GM19395 (cell line): ENCODE results near the gene SPSB2.
"Not testable (repeated sequence)": the region's sequence is repeated elsewhere in the genome, so short reads cannot be mapped to it uniquely, and the experiment has no call there.

Experiments used
- ATAC-seq: cut with Tn5 transposase; IDR thresholded peaks from one replicate; pipeline ENCODE4 v1.9.1; 2021; ENCODE audit warnings: mild to moderate bottlenecking, moderate library complexity; ENCODE audit not compliant: unreplicated experiment

Gene SPSB2

DNA sequence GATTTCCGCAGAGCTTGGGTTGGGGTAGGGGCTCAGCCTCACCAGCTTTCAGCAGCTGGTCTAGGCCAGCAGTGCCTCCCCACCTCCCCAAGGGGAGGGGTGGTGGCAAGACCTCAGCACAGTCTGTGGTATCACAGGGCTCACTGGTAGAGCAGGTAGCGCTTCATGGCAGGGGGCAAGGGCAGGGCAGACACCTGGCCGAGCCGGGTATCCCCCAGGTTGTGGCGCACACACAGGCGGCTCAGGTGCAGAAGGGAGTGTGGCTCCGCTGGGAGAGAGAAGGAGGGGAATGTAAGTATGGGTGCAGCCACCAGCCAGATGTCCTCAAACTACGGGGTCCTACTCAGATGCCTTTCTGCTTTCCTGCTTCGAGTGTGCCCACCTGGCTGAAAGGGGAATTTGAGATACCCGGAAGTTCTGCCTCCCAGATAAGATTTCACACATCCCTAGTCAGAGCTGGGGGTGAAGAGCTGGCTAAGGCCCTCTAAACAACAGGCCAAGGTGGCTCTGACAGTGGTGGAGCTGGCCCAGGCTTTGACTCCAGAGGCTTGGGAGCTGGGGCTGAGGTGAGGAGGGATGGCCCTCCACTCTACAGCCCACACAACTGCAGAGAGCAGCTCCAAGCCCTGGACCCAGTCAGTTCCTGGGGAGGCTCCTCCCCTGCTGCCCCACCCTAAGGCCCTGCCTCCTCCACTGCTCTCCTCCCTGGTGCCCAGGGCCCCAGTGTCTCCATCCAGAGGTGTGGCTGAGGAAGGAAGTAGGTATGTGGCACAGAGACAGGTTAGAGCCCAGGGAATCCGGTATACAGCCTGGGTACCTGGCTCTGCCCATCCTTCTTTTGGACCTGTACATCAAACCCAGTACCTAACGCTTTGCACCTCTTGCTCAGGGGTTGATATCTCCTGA, 1.8 kb downstream of the SPSB2 start:
- no peak for ATAC-seq

DNA sequence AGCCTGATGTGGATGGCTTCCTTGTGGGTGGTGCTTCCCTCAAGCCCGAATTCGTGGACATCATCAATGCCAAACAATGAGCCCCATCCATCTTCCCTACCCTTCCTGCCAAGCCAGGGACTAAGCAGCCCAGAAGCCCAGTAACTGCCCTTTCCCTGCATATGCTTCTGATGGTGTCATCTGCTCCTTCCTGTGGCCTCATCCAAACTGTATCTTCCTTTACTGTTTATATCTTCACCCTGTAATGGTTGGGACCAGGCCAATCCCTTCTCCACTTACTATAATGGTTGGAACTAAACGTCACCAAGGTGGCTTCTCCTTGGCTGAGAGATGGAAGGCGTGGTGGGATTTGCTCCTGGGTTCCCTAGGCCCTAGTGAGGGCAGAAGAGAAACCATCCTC, 2.8 kb downstream of the SPSB2 start:
- not testable (repeated sequence) for ATAC-seq

DNA sequence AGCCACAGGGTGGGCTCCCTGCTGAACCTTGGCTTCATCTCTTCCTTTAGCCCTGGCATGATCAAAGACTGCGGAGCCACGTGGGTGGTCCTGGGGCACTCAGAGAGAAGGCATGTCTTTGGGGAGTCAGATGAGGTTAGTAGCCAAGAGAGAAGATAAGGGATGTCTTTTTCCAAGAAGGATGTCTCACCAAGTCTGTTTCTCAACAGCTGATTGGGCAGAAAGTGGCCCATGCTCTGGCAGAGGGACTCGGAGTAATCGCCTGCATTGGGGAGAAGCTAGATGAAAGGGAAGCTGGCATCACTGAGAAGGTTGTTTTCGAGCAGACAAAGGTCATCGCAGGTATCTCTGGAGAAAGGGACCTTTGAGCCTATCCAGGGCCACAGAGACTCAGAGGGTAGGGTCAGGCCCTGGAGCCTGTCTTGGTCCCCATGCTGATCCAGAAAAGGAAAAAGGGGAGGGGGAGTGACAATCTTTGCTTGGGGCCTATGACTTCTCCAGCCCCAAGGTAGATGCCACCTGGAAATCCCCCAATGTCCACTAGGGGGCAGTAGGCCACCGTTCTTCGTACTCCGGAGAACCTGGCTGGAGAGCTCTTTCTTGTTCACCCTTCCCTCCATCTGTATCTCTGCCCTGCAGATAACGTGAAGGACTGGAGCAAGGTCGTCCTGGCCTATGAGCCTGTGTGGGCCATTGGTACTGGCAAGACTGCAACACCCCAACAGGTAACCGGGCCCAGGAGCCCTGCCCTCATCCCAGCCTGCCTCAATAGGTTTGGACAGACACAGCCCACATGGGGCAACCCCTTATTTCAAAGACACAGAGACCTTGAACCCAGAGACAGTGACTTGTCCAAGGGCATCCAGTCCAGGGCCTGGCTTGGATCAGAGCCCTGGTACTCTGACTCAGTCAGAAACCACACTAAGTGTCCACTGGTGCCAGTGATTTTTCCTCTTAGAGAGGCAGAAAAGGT, 3.8 kb downstream of the SPSB2 start:
- no peak for ATAC-seq

DNA sequence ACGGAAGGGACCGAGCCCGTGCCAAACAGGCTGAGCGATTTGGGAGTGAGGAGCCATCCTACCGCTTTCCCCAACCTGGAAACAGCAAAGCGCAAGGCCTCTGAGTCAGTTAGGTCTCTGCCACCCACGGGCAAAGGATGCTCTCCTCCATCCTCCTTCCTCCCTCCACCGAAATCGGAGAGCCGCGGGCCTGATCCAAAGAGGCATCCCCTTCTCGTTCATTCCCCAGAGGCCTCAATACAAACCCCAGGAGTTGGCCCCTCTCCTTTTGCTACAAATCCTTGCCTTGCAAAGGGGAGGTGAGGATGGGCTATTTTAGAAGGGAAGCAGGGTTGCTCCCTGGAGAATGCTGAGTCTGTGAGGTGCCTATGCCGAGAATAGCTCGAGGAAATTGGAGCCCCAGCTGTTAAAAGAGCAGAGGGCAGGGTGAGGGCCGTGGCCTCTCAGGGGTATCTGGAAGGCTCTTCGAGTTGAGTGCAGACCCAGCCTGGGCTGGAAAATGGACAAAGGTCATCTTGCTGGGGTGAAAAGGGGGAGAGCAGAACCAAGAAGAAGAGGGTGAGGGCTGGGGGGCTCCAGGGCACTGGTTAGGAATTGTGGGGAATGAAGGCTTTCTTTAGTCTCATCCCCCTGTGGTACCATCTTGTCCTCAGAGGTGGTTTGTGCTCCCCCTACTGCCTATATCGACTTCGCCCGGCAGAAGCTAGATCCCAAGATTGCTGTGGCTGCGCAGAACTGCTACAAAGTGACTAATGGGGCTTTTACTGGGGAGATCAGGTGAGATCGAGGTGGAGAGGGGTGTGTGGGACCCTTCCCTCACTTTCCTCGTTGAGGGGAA, 4.7 kb downstream of the SPSB2 start:
- no peak for ATAC-seq

DNA sequence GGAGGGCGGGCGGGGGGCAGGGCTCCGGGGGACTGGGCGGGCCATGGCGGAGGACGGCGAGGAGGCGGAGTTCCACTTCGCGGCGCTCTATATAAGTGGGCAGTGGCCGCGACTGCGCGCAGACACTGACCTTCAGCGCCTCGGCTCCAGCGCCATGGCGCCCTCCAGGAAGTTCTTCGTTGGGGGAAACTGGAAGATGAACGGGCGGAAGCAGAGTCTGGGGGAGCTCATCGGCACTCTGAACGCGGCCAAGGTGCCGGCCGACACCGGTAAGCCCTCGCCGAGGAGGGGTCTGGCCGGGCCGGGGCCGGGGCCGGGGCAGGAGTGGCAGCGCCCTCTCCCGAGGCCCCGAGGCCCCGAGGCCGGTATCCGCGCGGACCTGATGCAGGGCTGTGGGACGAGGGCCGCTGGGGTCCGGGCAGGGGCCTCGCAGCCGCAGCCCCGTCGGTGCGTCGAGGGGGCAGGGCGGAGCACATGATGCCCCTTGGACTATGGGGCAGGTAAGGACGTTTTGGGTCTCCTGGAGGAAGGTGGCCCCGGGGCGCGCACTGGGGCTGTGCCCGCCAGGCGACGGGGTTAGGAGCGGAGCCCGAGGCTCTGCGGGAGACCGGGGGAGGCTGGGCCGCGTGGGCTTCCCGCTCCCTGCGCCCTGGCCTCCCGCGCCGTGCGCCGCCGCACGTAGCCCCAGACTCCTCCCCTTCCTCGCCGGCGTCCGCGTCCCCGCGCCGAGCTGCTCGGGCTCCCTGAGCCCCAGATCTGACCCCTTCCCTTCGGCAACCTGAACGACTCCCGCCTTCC, 5.5 kb downstream of the SPSB2 start, which contains the start of gene TPI1:
TSS of gene TPI1 (plus strand) at position 119 of the 798 bp plus-strand sequence. CDS start at position 155, 36 bp downstream.
- ATAC-seq = peak; percentile 54

DNA sequence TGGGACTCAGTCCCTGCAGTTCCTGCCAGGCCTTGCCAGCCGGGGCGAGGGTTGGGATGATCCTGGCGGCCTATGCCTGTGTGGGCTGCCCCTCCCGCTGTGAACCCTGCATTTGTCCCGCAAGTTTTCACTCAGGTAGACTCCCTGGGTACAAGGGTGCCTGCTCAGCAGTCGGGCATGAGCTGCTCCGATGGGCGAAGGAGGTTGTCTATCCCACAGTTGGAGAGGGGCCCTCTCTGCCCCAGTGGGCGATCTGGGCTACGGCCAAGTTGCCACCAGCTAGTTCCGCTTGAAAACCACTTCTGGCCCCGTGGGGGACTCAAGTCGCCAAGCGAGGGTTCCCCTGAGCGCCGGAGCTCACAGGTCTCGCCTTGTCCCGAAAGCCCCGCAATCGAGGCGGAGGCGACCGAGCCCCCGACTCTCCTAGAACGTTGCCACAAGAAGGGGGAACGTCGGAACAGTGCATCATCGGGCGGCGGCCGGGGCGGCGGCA, 6.1 kb downstream of the SPSB2 start:
- peak; percentile 6 for ATAC-seq

DNA sequence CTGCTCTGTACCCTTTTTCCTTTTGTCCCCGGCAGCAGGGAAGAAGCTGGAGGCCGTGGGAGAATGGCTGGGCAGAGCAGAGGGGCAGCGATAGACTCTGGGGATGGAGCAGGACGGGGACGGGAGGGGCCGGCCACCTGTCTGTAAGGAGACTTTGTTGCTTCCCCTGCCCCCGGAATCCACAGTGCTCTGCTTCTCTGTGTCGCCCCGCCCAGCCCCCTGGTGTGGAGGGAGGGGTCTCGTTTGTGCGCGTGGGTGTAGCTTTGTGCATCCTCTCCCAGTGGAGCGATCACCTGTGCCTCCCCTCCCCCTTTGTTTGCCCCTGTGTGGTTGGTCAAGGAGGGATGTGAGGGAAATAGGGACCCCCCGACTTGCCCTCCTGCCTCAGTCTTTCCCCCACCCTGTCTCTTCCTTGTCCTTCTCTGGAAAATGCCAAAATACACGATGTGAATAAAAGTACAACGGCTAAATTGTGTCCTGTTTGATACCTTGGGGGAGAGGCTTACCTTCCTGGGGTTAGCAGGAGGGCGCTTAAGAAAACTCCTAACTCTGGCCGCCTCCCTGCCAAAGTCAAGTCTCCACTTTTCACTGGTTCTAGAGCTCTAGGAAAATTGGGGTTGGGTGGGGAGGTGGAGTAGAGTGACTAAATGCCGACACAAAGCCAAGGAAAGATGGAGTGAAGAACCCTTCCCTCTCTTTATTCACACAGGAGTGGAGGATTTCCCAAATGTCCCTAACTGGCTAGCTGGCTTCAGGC, 6.8 kb downstream of the SPSB2 start:
- no peak for ATAC-seq

DNA sequence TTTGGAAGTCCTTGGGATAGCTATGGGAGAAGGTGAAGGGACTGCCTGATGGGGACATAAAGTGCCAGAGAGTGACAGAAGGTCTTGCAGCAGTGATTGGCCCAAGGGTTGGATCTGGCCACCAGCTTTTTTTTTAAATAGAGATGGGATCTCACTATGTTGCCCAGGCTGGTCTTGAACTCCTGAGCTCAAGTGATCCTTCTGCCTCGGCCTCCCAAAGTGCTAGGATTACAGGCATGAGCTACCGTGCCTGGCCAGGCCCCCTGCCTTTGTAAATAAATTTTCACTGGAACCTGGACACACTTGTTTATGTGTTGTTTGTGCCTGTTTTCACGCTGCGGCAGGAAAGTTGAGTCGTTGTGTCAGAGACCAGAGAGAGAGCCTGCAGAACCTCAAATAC, 7.8 kb downstream of the SPSB2 start:
- not testable (repeated sequence) for ATAC-seq

DNA sequence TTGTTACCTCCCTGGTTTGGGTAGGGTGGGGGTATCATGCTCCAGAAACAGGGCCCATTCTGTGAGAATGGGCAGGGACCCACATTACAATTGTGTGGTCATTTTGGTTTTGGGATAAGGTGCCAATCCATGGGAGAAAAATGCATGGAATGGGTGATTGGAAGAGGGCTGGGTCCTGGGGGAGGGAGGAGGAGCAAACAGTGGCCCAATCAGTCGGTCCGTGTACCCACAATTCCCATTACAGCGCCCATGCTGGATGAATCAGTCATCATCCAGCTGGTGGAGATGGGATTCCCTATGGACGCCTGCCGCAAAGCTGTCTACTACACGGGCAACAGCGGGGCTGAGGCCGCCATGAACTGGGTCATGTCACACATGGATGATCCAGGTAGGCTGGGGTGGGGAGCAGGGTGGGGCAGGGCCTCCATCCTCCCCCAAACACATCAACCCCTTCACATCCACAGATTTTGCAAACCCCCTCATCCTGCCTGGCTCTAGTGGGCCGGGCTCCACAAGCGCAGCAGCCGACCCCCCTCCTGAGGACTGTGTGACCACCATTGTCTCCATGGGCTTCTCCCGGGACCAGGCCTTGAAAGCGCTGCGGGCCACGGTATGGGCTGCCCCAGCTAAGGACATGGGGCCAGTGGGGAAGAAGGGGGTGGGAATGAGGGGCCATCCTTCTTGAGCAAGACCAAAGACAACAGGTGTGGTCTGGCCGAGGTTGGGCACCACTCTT, 9.3 kb downstream of the SPSB2 start:
- no peak for ATAC-seq

DNA sequence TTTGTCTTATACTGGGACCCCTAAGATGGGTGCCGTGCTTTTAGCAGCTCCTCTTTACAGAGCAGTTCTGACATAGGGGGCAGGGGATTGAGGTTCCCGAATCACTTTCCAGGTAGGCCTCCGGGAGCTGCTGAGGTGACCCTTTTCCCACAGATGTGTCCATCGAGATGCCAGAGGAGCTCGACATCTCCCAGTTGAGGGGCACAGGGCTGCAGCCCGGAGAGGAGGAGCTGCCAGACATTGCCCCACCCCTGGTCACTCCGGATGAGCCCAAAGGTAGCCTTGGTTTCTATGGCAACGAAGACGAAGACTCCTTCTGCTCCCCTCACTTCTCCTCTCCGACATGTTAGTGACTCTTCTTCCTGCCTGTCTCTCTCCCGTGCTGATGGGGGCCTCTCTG, 10.1 kb downstream of the SPSB2 start:
- no peak for ATAC-seq

DNA sequence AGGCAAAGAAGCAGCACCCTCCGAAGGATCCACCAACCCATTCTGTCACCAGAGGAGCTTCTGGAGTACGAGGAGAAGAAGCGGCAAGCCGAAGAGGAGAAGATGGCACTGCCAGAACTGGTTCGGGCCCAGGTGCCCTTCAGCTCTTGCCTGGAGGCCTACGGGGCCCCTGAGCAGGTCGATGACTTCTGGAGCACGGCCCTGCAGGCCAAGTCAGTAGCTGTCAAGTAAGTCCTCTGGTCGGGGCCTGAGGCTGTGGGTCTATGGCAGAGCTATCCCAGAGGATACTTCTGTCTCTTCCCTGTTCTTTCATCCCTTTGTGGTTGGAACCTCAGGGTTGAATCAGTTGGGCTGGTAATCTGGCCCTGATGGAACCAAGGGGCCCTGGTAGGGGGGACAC, 11.7 kb downstream of the SPSB2 start:
- ATAC-seq = no peak

DNA sequence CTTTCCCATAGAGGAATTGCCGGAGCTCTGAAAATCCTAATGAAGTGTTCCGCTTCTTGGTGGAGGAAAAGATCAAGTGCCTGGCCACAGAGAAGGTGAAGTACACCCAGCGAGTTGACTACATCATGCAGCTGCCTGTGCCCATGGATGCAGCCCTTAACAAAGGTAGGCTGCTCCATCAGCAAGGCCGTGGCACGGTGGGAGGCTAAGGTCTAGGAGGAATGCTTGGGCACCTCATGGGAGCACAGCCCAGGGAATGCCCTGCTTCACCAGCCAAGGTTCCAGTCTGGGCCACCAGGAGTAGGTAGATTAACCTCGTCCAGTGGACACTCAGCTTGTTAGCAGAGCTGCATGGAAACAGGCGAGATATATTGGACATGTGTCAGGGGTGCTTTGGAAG, 12.2 kb downstream of the SPSB2 start:
- no peak for ATAC-seq

DNA sequence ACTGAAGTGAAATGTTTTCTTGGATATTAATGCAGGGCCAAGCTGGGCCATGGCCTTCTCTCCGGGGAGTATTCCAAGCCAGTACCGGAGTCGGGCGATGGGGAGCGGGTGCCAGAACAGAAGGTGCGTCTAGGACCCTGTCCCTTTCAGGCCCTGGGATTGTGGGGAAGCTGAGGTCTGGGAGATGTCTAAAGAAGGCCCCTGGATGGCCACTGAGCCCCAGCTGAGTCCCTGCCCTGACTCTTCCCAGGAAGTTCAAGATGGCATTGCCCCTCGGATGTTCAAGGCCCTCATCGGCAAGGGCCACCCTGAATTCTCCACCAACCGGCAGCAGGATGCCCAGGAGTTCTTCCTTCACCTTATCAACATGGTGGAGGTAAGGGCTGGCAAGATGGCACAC, 13.0 kb downstream of the SPSB2 start:
- no peak for ATAC-seq

DNA sequence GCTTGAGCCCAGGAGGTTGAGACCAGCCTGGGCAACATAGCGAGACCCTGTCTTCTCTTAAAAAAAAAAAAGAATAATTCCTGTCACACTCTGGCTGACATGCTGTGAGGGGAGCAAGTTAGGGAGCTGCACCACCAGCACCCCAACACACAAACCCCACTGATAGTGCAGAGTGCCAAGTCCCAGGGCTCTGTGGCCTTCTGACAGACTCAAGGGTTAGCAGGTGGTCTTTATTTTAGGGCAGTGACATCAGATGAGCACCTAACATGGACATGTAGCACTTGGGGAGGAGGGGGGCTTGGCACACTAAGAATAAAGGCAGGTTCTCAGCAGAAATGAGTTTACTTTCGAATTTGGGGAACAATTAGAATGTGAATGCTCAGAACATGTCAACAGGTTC, 14.3 kb downstream of the SPSB2 start:
- ATAC-seq = no peak

DNA sequence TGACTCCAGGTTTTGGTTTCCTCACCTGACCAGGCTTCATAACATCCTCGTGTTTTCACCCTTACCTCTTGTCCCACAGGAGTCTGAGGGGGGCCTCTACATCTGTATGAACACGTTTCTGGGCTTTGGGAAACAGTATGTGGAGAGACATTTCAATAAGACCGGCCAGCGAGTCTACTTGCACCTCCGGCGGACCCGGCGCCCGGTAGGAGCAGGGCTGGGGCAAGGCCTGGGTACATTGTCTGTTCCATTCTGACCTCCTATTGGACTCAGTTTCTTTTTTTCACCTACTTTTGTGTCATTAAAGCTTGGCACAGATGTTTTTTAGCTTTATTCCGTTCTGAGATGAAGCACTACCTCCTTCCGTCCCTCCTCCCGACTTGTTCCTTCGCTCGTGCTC, 17.8 kb downstream of the SPSB2 start:
- ATAC-seq = no peak

DNA sequence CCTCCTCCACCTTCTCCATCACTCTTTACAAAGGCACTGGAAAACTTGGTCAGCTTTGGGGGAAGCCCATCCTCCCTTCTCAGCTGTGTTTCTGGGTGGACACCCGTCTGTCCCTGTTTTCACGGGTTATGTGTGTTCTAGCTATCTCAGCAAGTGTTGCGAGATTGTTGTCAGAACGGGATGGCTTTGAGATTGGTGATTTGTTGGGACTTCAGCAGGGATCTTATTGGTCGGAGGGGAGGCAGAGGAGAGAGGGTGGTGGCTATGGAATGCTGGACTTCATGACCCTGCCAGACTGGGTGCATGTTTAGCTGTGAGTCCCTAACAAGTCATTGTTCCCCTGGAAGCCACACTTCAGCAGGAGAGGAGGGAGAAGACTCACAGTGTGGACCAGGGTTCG, 19.1 kb downstream of the SPSB2 start:
- no peak for ATAC-seq

DNA sequence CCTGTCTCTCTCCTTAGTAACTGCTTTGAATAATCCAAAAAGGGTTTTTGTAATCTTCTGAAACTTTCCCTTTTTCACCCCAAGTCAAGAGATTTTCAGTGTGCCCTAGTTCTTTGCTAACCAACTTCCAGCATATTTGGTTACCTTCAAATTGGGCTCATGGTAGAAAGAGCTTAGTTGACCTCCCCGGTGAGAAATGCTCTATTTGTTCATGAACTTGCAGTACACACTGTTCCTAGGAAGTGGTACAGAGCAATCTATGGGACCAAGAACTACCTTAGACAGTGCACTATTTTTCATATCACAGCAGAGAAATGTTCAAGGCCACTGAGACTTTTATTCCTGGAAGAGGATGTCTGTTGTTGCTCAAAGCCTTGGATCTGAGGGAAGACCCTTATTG, 19.5 kb downstream of the SPSB2 start:
- no peak for ATAC-seq

DNA sequence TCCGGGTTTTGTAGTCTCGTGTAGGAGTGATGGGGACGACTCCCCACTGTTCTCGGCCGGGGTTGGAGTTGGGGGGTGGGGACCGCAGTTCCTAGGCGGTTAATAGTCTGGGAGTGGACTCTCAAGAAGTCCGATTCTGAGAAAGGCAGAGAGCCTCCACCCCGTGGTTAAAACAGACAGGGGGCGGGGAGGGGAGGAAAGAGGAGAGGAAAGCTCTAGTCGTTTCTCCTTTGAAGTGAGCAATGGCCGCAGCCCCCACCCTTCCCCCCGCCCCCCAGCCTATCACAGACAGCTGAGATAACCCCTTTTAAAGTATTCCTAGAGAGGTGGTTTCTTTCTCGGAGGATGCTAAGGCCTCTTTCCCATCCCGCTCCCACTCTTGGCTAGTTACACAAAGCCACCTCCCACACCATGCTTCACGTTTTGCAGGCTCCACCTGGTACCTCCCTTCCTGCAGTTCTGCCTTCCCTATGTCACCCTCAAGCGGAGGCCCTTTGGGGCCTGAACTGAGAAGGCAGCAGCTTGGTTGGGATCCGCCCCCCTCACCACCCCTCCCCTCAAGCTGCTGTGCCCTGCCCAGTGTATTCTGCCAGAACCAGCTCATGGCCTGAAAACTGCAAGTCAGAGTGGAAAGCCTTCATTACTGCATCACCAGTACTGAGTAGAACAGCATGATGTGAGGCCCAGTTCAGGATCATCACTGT, 20.3 kb downstream of the SPSB2 start:
- ATAC-seq = no peak
